Right forelimb (tissue), 1 donor: ENCODE measurements around the gene ZNF853.

Experiments
- DNase-seq: peaks from one replicate; pipeline ENCODE4 v3.0.0-alpha.2; 2018

The ZNF853 gene

DNA sequence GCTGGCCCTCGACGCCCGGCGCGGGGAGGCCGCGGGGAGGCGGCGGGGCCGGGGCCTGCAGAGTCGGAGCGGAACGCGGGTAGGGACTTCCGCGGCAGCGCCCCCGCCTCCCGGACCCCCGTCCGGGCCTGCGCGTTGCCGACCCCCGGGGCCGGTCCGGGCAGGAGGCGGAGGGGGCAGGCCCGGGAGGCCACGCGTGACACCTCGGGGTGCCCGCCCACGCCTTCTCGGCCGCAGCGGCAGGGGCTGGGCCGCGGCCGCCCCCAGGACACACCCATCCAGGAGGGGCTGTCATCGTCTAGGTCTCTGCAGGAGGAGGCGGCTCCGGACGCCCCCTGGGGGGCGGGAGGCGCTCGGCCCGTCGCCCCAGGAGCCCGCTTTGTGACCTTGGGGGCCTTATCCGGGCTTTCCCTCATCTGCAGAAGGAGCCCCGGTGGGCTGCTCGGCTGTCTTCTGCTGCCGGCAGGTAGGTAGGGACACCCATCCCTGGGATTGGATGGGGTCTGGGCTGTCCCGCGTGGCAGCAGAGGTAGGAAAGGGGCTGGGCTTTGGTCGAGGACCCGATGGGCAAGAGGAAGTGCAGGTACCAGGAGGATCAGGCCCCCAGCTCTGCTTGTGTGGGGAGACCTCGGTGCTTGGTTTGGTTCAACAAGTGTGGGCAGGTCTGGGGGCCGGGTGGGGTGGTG is 22.3 kb downstream of the ZNF853 start:
- DNase-seq: no peak

- no peak for DNase-seq
These were observed 23.6 kb downstream of the ZNF853 start for GRCh38 chr7:6639032-6639431.

DNA sequence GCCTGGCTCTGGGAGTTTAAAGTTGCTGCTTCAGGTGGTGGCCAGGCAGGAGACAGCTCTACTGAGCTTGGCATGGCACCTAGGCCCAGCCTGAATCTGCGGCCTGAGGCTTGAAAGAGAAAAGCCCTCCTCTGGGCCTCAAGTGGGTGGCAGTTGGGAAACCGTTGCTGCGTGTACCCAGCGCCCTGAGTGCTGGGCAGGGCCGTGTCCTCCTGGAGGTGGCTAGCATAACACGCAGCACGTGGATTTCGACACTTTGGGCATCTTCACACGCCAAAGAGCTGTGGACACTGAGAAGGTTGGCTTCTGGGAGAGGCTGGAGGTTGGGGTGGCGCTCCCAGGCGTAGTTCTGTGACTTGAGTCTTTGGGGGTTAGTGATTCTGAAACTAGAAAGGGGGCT is 24.2 kb downstream of the ZNF853 start:
- DNase-seq: no peak

GRCh38 chr7:6640246-6640721 is 24.9 kb downstream of the ZNF853 start:
- DNase-seq: no peak

DNA sequence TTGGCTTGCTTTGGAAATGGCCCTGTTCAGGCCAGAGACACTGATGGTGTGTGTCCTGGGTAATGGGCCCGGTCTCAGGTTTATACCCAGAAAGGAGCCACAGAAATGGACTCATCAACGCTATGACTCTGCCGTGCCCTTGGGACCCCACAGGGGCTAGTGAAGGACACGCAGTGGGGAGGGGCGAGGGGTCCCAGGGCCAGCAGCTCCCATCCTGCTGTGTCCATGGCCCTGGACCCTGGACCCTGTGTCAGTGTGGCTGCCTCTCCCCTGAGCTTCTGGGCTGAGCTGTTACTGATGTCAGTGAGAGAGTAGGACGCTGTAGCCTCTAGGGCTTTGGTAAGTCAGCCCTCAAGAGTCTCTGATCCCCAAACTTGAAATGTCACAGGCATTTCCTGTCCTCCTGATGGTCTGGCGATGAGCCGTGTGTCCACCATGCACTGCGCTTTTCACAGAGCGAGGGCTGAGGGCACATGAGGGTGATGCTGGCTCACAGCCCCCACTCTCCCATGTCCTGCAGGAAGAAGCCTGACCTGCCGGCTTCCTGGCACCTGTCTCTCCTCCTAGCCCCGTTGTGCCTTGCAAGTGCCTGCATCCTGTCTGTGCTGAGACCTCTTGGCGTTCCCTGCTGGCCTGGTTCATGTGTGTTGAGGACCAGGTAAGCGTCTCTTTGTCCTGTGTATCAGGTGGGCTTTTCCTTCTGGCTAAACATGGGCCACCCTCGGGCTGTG is 26.1 kb downstream of the ZNF853 start:
- DNase-seq: no peak

GRCh38 chr7:6642239-6642839 is 26.9 kb downstream of the ZNF853 start:
- no peak for DNase-seq

DNA sequence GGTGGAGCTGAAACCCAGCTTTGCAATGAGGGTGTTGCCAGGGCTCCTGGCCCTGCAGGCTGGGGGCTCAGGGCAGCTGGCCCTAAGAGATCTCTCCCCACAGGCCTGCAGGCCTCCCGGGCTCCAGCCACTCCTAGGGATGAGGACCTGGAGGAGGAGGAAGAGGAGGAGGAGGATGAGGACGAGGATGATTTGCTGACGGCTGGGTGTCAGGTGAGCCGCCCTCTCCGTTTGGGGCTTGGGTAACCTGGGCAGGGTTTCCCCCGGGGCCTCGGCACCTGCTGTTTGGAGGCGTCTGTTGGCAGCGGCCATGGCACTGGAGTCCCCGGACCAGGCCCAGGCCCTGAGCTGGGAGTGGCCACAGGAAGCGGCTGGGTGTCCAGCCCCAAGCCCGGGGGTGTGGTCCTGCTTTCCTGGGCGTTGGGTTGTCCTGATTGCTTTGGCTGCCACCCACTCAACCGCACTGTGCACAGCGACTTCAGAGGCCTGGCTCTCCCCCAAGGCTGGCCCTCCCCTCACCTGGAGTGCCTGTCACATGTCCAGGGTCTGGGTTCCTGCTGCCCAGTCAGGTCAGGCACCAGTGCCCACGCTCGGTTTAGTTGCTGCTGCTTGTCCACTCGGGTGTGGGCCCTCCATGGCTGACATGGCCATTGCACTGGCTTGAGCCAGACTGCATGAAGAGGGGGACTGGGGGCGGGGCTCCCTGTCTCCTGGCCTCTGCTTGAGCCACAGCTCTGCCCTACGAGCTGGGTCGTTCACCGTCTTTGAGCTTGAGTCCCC is 27.6 kb downstream of the ZNF853 start:
- DNase-seq: no peak

- DNase-seq: no peak
These were observed 28.7 kb downstream of the ZNF853 start for GRCh38 chr7:6643915-6644625.

- DNase-seq: no peak
These were observed 29.3 kb downstream of the ZNF853 start for GRCh38 chr7:6644728-6645127.

- no peak for DNase-seq
These were observed 31.1 kb downstream of the ZNF853 start for GRCh38 chr7:6646465-6646864.

DNA sequence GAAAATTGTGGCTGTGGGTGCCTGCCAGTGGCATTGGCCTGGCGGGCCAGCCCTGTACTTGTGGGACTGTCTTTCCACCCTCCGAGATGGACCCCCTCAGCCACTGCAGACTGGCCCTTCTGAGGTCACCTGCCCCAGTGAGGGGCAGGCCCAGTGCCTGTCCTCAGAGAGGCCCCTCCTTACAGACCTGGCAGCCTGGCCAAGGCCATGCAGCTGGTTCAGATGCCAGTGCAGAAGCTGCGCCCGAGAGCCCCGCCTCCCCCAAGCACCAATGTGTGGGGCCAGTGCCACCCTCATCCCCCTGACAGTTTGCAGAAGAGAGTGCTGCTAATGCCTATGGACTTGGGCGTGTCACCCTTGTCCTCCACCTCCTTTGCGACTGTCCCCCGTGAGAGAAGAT is 31.7 kb downstream of the ZNF853 start:
- no peak for DNase-seq

GRCh38 chr7:6647541-6647940 is 32.1 kb downstream of the ZNF853 start:
- no peak for DNase-seq

DNA sequence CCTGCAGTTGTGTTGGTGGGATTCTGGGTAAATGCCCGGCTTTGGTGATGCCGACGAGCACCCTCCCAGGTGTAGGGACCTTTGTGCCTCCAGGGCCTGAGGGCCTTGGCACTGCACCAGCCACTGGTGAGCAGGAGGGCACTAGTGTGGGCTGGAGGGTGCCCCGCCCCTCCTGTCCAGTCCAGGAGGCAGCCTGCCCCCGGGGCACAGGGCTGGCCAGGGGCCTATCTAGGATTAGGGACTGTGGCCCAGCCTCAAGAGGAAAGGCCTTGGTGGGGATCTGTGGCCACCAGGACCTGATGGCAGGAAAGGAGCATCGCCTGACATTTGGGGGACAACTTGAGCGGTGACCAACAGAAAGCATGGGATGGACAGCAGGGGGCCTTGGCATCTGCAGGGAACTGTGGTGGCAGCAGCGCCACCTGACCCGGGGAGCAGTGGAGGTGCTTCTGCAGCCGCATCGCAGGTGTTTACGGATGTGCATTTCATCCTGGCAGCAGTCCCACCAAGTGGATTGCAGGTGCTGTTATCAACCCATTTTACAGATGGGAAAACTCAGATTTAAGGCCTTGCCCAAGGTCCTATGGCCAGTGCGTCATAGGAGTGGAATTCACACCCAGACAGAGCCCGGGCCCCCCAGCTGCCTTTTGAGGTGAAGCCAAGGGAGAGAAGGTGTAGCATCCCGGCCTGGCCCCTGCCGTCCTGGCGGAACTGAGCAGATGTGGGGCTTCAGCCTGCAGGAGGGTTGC is 32.8 kb downstream of the ZNF853 start:
- DNase-seq: no peak

DNA sequence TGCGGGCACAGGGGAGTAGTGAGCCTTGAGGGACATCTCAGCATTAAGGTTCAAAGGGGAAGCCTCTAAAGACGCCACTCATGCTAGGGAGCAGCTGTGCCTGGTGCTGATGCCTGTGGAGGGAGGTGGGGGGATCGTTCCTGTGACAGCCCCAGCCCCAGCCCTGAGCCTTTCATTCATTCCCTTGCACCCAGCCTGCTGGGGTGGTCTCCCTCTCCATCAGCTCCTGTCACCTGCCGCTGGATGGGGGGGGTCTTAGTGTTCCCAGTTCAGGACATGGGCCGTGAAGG is 33.4 kb downstream of the ZNF853 start:
- peak; percentile 22 for DNase-seq

- DNase-seq: peak; percentile 35
These were observed 34.0 kb downstream of the ZNF853 start for GRCh38 chr7:6649241-6649961.

- no peak for DNase-seq
These were observed 34.7 kb downstream of the ZNF853 start for GRCh38 chr7:6650086-6650485.

DNA sequence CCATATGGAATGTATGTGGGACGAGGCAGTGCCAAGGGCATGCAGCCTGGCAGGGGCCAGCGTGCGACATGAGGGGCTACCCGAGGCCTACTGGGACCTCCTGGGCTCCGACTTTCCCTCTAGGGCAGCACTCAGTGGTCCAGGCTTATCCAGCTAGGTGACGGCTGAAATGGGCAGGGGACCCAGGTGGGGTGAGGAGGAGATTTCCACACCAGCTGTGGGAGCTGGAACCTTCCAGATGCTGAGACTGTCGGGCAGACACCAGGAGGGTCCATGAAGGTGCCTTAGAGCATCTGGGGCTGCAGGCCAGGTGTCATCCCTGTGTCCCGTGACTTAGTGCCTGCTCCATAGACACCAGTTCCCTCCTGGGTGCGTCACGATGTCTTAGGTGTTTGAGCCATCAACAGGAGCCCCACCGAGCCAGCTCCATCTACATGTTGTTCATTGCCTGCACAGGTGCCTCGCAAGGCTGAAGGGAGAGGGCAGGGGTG is 35.2 kb downstream of the ZNF853 start:
- DNase-seq: peak; percentile 21

GRCh38 chr7:6651851-6652445 is 36.5 kb downstream of the ZNF853 start:
- DNase-seq: peak; percentile 31

DNA sequence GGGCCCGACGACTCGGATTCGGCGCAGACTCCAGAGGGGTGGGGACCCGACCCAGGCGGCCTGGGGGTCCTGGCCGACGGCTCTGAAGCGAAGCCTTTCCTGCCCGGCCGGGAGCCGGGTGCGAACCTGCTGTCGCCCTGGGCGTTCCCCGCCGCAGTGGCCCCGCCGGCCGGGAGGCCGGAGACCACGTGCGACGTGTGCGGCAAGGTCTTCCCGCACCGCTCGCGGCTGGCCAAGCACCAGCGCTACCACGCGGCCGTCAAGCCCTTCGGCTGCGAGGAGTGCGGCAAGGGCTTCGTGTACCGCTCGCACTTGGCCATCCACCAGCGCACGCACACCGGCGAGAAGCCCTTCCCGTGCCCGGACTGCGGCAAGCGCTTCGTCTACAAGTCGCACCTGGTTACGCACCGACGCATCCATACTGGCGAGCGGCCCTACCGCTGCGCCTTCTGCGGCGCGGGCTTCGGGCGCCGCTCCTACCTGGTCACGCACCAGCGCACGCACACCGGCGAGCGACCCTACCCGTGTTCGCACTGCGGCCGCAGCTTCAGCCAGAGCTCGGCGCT is 37.1 kb downstream of the ZNF853 start:
- DNase-seq: peak; percentile 30
